ENCODE measurements around the gene HPS1.

Gene HPS1

GRCh38 chr10:98400482-98400881, 46.3 kb downstream of the HPS1 start:
- H3K4me3 ChIP-seq = no peak overlapping the region
- no peak for DNase-seq (ENCODE audit: low spot score)
- TF ChIP-seq CTCF (IDR thresholded peaks at IDR 0.05) = no peak
- H3K27ac ChIP-seq = no peak overlapping the region

GRCh38 chr10:98399784-98400183, 47.0 kb downstream of the HPS1 start:
- Histone ChIP-seq H3K27ac (no peak overlapping the region), H3K4me3 (no peak overlapping the region)
- DNase-seq (ENCODE audit: low spot score) = no peak
- TF ChIP-seq CTCF (IDR thresholded peaks at IDR 0.05) = no peak

GRCh38 chr10:98397089-98397600, 49.6 kb downstream of the HPS1 start:
- no peak for DNase-seq (ENCODE audit: low spot score)

GRCh38 chr10:98396096-98397063, 50.4 kb downstream of the HPS1 start:
- TF ChIP-seq CTCF (IDR thresholded peaks at IDR 0.05) = no peak
- H3K4me3 ChIP-seq = no peak overlapping the region
- H3K27ac ChIP-seq = no peak overlapping the region
- no peak for DNase-seq (ENCODE audit: low spot score)

More at GRCh38 chr10:98397089-98397600, 49.6 kb downstream of the HPS1 start:
- Histone ChIP-seq H3K4me3 (no peak overlapping the region), H3K27ac (no peak overlapping the region)
- TF ChIP-seq CTCF (IDR thresholded peaks at IDR 0.05) = no peak

GRCh38 chr10:98394851-98395440, 51.8 kb downstream of the HPS1 start:
- Histone ChIP-seq H3K27ac (no peak overlapping the region), H3K4me3 (no peak overlapping the region)
- DNase-seq (ENCODE audit: low spot score) = no peak
- TF ChIP-seq CTCF (IDR thresholded peaks at IDR 0.05) = no peak

GRCh38 chr10:98391578-98391991, 55.1 kb downstream of the HPS1 start:
- Histone ChIP-seq H3K4me3 (no peak overlapping the region), H3K27ac (no peak overlapping the region)
- TF ChIP-seq CTCF (IDR thresholded peaks at IDR 0.05) = no peak
- DNase-seq (ENCODE audit: low spot score) = no peak

Measured in coronary artery (tissue), 2 donors.